Natural killer cell (primary cell): ENCODE data around the gene ZFYVE27. TPM values are rescaled to one million over a fixed set of nuclear protein-coding genes. Genes with fewer than 3 reads are reported as not detected.

Source experiments
- ATAC-seq, 3 donors: fragments of 150-1000 bp in 2 of 3; fragments of 200-7000 bp in 1 of 3; cut with Tn5 transposase; 1 replicate in 1 of 3; 2 replicates in 2 of 3; pipeline ENCODE4 v1.10.0; 2021; ENCODE audit warnings: mild to moderate bottlenecking in 2 of 3, moderate library complexity in 2 of 3
- DNase-seq, 2 donors: peaks; one replicate each; pipeline versions ENCODE4 v3.0.0 to v3.0.0-alpha.2; 2013 to 2021; ENCODE audit warnings: mixed read lengths in 1 of 2
- H3K27ac ChIP-seq: one replicate; pipeline ENCODE4 v1.5.1; 2013; ENCODE audit warnings: mild to moderate bottlenecking, low read length
- H3K27me3 ChIP-seq: one replicate; pipeline ENCODE4 v1.6.1; 2013; ENCODE audit warnings: low read length; ENCODE audit not compliant: control insufficient read depth, insufficient read depth
- H3K36me3 ChIP-seq: one replicate; pipeline ENCODE4 v1.6.1; 2013; ENCODE audit warnings: low read length; ENCODE audit not compliant: control insufficient read depth, insufficient read depth
- H3K4me1 ChIP-seq: one replicate; pipeline ENCODE4 v1.6.1; 2013; ENCODE audit warnings: low read length; ENCODE audit not compliant: control insufficient read depth, insufficient read depth
- H3K4me3 ChIP-seq: one replicate; pipeline ENCODE4 v1.5.1; 2013; ENCODE audit warnings: low read length
- H3K9me3 ChIP-seq: one replicate; pipeline ENCODE4 v1.6.1; 2013; ENCODE audit warnings: low read length; ENCODE audit not compliant: control insufficient read depth, insufficient read depth
- H3K27ac Mint-ChIP-seq, 2 donors: one replicate each; pipeline ENCODE4 v1.8.0; 2022; ENCODE audit warnings: mild to moderate bottlenecking in 2 of 2, mixed read lengths in 2 of 2, moderate library complexity in 1 of 2
- H3K27me3 Mint-ChIP-seq, 2 donors: one replicate each; pipeline ENCODE4 v1.8.0; 2022; ENCODE audit warnings: low read depth in 2 of 2, mixed read lengths in 2 of 2
- H3K36me3 Mint-ChIP-seq: one replicate; pipeline ENCODE4 v1.8.0; 2022; ENCODE audit warnings: mixed read lengths
- H3K4me1 Mint-ChIP-seq, 2 donors: one replicate each; pipeline ENCODE4 v1.8.0; 2022; ENCODE audit warnings: mixed read lengths in 2 of 2
- H3K4me3 Mint-ChIP-seq: one replicate; pipeline ENCODE4 v1.8.0; 2022; ENCODE audit warnings: mild to moderate bottlenecking, moderate library complexity, mixed read lengths
- H3K9me3 Mint-ChIP-seq, 2 donors: one replicate each; pipeline ENCODE4 v1.8.0; 2022; ENCODE audit warnings: mixed read lengths in 2 of 2
- WGBS: methylation state at CpG from one replicate; pipeline ENCODE4 v1.1.7; 2013; ENCODE audit warnings: missing lambda C conversion rate; ENCODE audit not compliant: insufficient coverage; 5-methylcytosine and 5-hydroxymethylcytosine counted together
- intact Hi-C: fragments of 100-400 bp; cut with micrococcal nuclease; formaldehyde crosslinking; loops from one replicate; pipeline ENCODE4 v1.14.2; 2022
- total RNA-seq, 4 donors: library from RNA; stranded (reverse); fragments of 120-200 nt in 1 of 4; gene quantifications; one replicate each; pipeline versions ENCODE4 v1.2.3 to v1.2.4, GENCODE V29; 2013 to 2022
- TF ChIP-seq, protein P1 (sequence below): fragments of 200-600 bp; IDR thresholded peaks from one replicate; pipeline ENCODE4 v1.8.0; 2022; ENCODE audit warnings: antibody characterized with exemption

Gene ZFYVE27
- total RNA-seq, 3 donors from 2014 or later (not counting 1 experiment from before 2014, with no cell fraction given): 63.0 to 82.8 (median 76.4) TPM

DNA sequence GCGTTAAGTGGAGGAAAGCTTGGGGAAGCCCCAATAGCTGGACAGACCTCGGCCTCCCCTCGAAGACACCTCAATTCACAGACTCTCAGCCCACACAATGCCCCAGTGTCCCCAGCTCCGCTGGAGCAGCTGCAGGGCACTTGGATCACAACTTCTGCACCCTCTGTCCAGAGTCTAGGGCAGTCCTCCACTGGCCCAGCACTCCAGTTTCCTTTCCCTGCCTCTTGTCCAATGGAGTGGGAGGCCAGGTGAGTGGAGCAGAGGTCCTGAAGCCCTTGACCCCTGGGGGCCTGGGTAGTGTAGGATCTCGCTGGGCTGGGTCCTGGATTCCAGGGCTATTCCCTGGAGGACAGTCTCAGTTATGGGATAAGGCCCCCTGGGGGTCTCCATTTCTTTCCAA is 23.0 kb downstream of the ZFYVE27 start:
- no peak for ATAC-seq
- Histone ChIP-seq H3K27me3 (no peaks in the 10 kb centered on the region), H3K4me3 (no peak overlapping the region), H3K9me3 (no peaks in the 10 kb centered on the region), H3K27ac (no peak overlapping the region), H3K36me3 (peaks cover 67% of the 10 kb centered on the region), H3K4me1 (no peaks in the 10 kb centered on the region)
- Mint-ChIP-seq H3K9me3 (no peaks in the 10 kb centered on the region), H3K36me3 (peaks cover 4% of the 10 kb centered on the region), H3K27ac (no peak overlapping the region), H3K4me3 (no peak overlapping the region), H3K27me3 (no peaks in the 10 kb centered on the region), H3K4me1 (peaks cover 0 to 5% of the 10 kb centered on the region in 2 donors)
- TF ChIP-seq, protein P1, sequence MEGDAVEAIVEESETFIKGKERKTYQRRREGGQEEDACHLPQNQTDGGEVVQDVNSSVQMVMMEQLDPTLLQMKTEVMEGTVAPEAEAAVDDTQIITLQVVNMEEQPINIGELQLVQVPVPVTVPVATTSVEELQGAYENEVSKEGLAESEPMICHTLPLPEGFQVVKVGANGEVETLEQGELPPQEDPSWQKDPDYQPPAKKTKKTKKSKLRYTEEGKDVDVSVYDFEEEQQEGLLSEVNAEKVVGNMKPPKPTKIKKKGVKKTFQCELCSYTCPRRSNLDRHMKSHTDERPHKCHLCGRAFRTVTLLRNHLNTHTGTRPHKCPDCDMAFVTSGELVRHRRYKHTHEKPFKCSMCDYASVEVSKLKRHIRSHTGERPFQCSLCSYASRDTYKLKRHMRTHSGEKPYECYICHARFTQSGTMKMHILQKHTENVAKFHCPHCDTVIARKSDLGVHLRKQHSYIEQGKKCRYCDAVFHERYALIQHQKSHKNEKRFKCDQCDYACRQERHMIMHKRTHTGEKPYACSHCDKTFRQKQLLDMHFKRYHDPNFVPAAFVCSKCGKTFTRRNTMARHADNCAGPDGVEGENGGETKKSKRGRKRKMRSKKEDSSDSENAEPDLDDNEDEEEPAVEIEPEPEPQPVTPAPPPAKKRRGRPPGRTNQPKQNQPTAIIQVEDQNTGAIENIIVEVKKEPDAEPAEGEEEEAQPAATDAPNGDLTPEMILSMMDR: no peak
- WGBS: 79% methylated on average over 5 of the region's 5 CpGs
- intact Hi-C loops: loop anchor here (2.0 kb wide), 1 partner anchor 269 kb away; no protein-coding TSS in a partner anchor
- DNase-seq: no peak

DNA sequence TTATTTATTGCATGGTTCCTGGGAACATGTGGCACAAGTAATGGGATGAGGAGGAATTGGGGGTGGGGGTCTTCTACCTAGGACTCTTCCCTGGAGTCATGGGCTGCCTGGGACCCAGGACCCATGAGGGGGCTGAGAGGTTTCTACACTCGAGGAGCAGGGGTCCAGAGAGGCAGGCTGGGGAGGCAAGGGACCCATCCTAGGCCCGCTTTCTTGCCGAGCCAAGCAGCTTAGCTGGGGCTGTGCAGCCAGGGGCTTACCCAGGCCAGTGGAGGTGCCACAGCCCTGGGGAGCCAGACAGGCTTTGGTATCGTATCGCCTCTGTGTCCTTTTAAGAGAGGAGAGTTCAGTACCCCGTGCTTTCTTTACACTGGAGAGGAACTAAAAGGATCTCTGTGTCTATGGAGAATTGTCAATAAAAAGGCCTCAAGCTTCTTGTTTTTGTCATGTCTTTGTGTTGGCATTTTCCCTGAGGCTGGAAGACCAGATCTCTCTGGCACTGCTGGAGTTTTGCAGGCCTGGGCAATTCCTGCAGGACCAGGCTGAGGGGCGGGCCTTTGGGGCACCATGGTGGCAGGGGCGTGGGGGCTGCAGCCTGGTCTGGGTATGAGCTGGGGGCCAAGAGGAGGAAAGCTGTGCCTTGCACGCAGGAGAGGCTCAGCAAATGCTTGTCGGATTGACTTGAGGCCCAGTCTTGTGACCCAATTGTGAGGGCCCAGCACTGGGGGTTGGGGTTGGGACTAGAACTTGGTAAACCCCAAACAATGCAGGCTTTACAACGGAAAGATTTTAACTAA is 23.7 kb downstream of the ZFYVE27 start:
- Histone ChIP-seq H3K27ac (no peak overlapping the region), H3K4me3 (no peak overlapping the region), H3K36me3 (peaks cover 59% of the 10 kb centered on the region), H3K4me1 (no peaks in the 10 kb centered on the region), H3K27me3 (no peaks in the 10 kb centered on the region), H3K9me3 (no peaks in the 10 kb centered on the region)
- ATAC-seq: no peak
- intact Hi-C loops: no loop called here
- 95% methylated on average over 11 of the region's 11 CpGs for WGBS
- Mint-ChIP-seq H3K27me3 (no peaks in the 10 kb centered on the region), H3K4me3 (no peak overlapping the region), H3K4me1 (peaks cover 0 to 5% of the 10 kb centered on the region in 2 donors), H3K36me3 (no peaks in the 10 kb centered on the region), H3K9me3 (no peaks in the 10 kb centered on the region), H3K27ac (no peak overlapping the region)
- TF ChIP-seq, protein P1: no peak
- no peak for DNase-seq

DNA sequence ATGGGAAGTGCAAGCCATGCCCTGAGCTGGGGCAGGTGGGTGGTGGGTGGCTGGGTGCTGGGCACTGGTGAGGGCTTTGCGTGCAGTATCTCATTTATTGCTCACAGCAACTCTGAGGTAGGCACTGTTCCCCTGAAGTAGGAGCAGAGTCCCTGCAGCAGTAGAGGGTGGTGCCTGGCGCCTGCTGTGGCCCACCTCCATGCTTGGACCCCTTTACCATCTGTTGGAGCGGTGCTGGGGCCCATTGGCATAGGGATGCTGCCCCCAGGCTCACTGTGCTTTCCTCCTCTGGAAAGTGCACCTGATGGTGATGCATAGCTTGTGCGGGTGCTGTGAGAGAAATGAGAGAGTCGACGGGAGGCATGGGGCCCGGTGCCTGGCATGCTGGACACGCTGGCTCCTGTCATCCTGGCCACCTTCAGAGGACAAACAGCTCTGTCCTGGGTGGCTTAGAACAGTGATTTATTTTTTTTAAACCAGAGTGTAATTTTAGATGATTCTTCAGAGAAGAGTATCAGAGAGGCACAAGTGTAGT is 24.5 kb downstream of the ZFYVE27 start:
- no peak for DNase-seq
- Histone ChIP-seq H3K4me3 (no peak overlapping the region), H3K9me3 (no peaks in the 10 kb centered on the region), H3K36me3 (peaks cover 52% of the 10 kb centered on the region), H3K27ac (no peak overlapping the region), H3K4me1 (no peaks in the 10 kb centered on the region), H3K27me3 (no peaks in the 10 kb centered on the region)
- intact Hi-C loops: no loop called here
- H3K4me1 Mint-ChIP-seq: peaks cover 0 to 5% of the 10 kb centered on the region in 2 donors
- TF ChIP-seq, protein P1: no peak
- H3K9me3 Mint-ChIP-seq: no peaks in the 10 kb centered on the region
- ATAC-seq: no peak
- H3K4me3 Mint-ChIP-seq: no peak overlapping the region
- no peaks in the 10 kb centered on the region for H3K27me3 Mint-ChIP-seq
- no peak overlapping the region for H3K27ac Mint-ChIP-seq
- 98% methylated on average over 8 of the region's 8 CpGs for WGBS
- no peaks in the 10 kb centered on the region for H3K36me3 Mint-ChIP-seq
